SKM-1 (cell line): ENCODE measurements around the gene HPGD.

ENCODE experiments used
- DNase-seq: peaks from one replicate; lab custom pipeline; 2025; ENCODE audit not compliant: unreplicated experiment; lab: John Stamatoyannopoulos, UW

HPGD gene

GRCh38 chr4:174522183-174523024, at the start of gene HPGD:
Gene HPGD, minus strand, starts transcription at chr4:174522488. Its CDS starts 37 bp downstream, at chr4:174522451.
- no peak for DNase-seq

- no peak for DNase-seq
Observed at GRCh38 chr4:174564529-174564928, 42.2 kb upstream of the HPGD start.

GRCh38 chr4:174563399-174563798, 41.1 kb upstream of the HPGD start:
- no peak for DNase-seq

GRCh38 chr4:174561560-174561959, 39.3 kb upstream of the HPGD start:
- no peak for DNase-seq

GRCh38 chr4:174559894-174560293, 37.6 kb upstream of the HPGD start:
- no peak for DNase-seq

GRCh38 chr4:174555789-174556630, 33.7 kb upstream of the HPGD start:
- no peak for DNase-seq

- DNase-seq = no peak
Observed at GRCh38 chr4:174554231-174554728, 32.0 kb upstream of the HPGD start.

GRCh38 chr4:174553828-174554227, 31.5 kb upstream of the HPGD start:
- no peak for DNase-seq

- no peak for DNase-seq
Observed at GRCh38 chr4:174553031-174553430, 30.7 kb upstream of the HPGD start.

- DNase-seq = no peak
Observed at GRCh38 chr4:174550541-174550940, 28.3 kb upstream of the HPGD start.

GRCh38 chr4:174549721-174550120, 27.4 kb upstream of the HPGD start:
- DNase-seq = no peak

GRCh38 chr4:174545268-174545667, 23.0 kb upstream of the HPGD start:
- DNase-seq = no peak

GRCh38 chr4:174544496-174544895, 22.2 kb upstream of the HPGD start:
- no peak for DNase-seq

GRCh38 chr4:174540175-174540574, 17.9 kb upstream of the HPGD start:
- DNase-seq = no peak

GRCh38 chr4:174539571-174539970, 17.3 kb upstream of the HPGD start:
- DNase-seq = no peak

- DNase-seq = no peak
Observed at GRCh38 chr4:174538876-174539250, 16.6 kb upstream of the HPGD start.

GRCh38 chr4:174538123-174538875, 16.0 kb upstream of the HPGD start:
- DNase-seq = no peak

- DNase-seq = no peak
Observed at GRCh38 chr4:174537634-174538033, 15.3 kb upstream of the HPGD start.

- DNase-seq = no peak
Observed at GRCh38 chr4:174534461-174534860, 12.2 kb upstream of the HPGD start.

GRCh38 chr4:174532445-174532844, 10.2 kb upstream of the HPGD start:
- DNase-seq = no peak

- DNase-seq = no peak
Observed at GRCh38 chr4:174531486-174531885, 9.2 kb upstream of the HPGD start.
